Tibial nerve (tissue), 4 donors: ENCODE data around the gene KLHL9. TPM values are rescaled to one million over a fixed set of nuclear protein-coding genes. Genes with fewer than 3 reads are reported as not detected.
"Not testable (repeated sequence)": the region's sequence is repeated elsewhere in the genome, so short reads cannot be mapped to it uniquely, and the experiment has no call there.

Experiments
- DNase-seq, 2 donors: peaks; one replicate each; pipeline ENCODE4 v3.0.0-alpha.2; 2019; ENCODE audit warnings: low spot score in 2 of 2
- H3K27ac ChIP-seq, 4 donors: fragments of 200-600 bp; sonication (generic) in 3 of 4; one replicate each; pipeline ENCODE4 v1.5.1; 2017 to 2019; ENCODE audit warnings: mild to moderate bottlenecking in 1 of 4
- H3K27me3 ChIP-seq, 2 donors: fragments of 200-600 bp; sonication (generic) in 1 of 2; one replicate each; pipeline versions ENCODE4 v1.5.1 to v1.6.0; 2017 to 2019
- H3K36me3 ChIP-seq, 3 donors: fragments of 200-600 bp; sonication (generic); one replicate each; pipeline ENCODE4 v1.5.1; 2018 to 2019
- H3K4me1 ChIP-seq, 4 donors: fragments of 200-600 bp; sonication (generic) in 3 of 4; one replicate each; pipeline ENCODE4 v1.5.1; 2017 to 2019
- H3K4me3 ChIP-seq, 4 donors: fragments of 200-600 bp; sonication (generic) in 3 of 4; one replicate each; pipeline ENCODE4 v1.5.1; 2017 to 2019; ENCODE audit warnings: mild to moderate bottlenecking in 1 of 4, moderate library complexity in 1 of 4
- H3K9me3 ChIP-seq, 4 donors: fragments of 200-600 bp; sonication (generic) in 3 of 4; one replicate each; pipeline ENCODE4 v1.5.1; 2017 to 2019
- EP300 ChIP-seq, 2 donors: sonication (generic); formaldehyde crosslinking; IDR thresholded peaks; one replicate each; pipeline ENCODE4 v1.6.1; 2017; ENCODE audit warnings: antibody characterized with exemption in 2 of 2, mild to moderate bottlenecking in 1 of 2
- POLR2A ChIP-seq, 2 donors: fragments of 450-650 bp; IDR thresholded peaks; one replicate each; pipeline ENCODE4 v1.6.1; 2017; ENCODE audit warnings: antibody characterized with exemption in 2 of 2, mild to moderate bottlenecking in 2 of 2, moderate library complexity in 2 of 2
- WGBS, 2 donors: methylation state at CpG; one replicate each; pipeline ENCODE4 v1.1.5; 2018; 5-methylcytosine and 5-hydroxymethylcytosine counted together
- total RNA-seq, 4 donors: library from RNA; depleted of rRNA; stranded (reverse); fragments of >200 nt; gene quantifications; one replicate each; pipeline ENCODE4 v1.1.0, GENCODE V29; 2016
- TF ChIP-seq, protein P1 (sequence below), 5 experiments: fragments of 200-600 bp in 3 of 5; fragments of 450-650 bp in 2 of 5; sonication (generic) in 3 of 5; IDR thresholded peaks; one replicate each; pipeline ENCODE4 v1.5.1; 2016 to 2019; ENCODE audit warnings: antibody characterized with exemption in 5 of 5, mild to moderate bottlenecking in 3 of 5, moderate library complexity in 2 of 5

KLHL9 gene
- total RNA-seq, 4 donors from 2014 or later = 19.8 to 30.2 (median 25.7) TPM

DNA sequence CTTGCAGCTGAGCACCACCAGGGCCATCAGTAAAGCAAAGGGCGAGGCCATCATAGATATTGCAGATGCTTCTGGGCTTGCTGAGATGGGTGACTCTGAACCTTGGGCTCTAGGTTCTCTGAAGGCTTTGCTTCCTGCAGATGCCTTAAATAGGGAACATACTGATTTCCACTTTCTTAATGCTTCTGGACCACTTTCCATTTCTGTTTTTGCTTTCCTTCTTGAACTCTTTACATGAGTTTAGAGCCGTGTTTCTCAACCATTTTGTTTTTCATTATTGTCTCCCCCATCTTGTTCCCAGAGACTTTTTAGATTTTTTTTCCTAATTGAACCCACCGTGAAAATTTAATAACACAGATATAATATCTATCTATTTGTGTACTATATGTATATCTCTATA is 32.8 kb upstream of the KLHL9 start, which contains the start of gene IFNA13:
IFNA13 (minus strand) TSS at position 101 of the 400 bp plus-strand sequence; CDS start at position 54, 47 bp downstream.
- no peak for DNase-seq
- Histone ChIP-seq H3K4me1 (no peaks in the 10 kb centered on the region), H3K36me3 (no peaks in the 10 kb centered on the region), H3K27ac (no peak within 1 kb of the TSS), H3K4me3 (no peak within 1 kb of the TSS), H3K27me3 (no peaks in the 10 kb centered on the region), H3K9me3 (no peaks in the 10 kb centered on the region)
- no peak for TF ChIP-seq POLR2A (IDR thresholded peaks at IDR 0.05)
- TF ChIP-seq EP300 (IDR thresholded peaks at IDR 0.05) = no peak
- TF ChIP-seq, protein P1, sequence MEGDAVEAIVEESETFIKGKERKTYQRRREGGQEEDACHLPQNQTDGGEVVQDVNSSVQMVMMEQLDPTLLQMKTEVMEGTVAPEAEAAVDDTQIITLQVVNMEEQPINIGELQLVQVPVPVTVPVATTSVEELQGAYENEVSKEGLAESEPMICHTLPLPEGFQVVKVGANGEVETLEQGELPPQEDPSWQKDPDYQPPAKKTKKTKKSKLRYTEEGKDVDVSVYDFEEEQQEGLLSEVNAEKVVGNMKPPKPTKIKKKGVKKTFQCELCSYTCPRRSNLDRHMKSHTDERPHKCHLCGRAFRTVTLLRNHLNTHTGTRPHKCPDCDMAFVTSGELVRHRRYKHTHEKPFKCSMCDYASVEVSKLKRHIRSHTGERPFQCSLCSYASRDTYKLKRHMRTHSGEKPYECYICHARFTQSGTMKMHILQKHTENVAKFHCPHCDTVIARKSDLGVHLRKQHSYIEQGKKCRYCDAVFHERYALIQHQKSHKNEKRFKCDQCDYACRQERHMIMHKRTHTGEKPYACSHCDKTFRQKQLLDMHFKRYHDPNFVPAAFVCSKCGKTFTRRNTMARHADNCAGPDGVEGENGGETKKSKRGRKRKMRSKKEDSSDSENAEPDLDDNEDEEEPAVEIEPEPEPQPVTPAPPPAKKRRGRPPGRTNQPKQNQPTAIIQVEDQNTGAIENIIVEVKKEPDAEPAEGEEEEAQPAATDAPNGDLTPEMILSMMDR (IDR thresholded peaks at IDR 0.05) = no peak
- 87 to 89% methylated on average over 3 of the region's 3 CpGs for WGBS, 2 donors

DNA sequence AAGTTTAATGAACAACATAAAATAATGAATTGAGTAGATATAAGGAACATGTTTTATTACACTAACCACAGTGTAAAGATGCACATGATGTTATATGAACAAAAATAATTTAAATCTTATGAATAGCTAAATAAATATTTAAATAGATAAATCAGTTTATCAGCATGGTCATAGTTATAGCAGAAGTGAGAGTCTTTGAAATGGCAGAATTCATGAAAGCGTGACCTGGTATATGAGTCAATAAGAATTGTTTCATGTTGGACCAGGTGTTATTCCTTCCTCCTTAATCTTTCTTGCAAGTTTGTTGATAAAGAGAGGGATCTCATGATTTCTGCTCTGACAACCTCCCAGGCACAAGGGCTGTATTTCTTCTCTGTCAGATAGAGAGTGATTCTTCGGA is 32.0 kb upstream of the KLHL9 start:
- not testable (repeated sequence) for H3K9me3 ChIP-seq, H3K4me3 ChIP-seq, DNase-seq, H3K27ac ChIP-seq, H3K4me1 ChIP-seq, H3K36me3 ChIP-seq, H3K27me3 ChIP-seq
- 90 to 95% methylated on average over 1 to 2 of the region's 2 CpGs for WGBS, 2 donors

- 83 to 87% methylated on average over 8 of the region's 8 CpGs for WGBS, 2 donors
Observed at GRCh38 chr9:21362287-21362686, 27.1 kb upstream of the KLHL9 start.

DNA sequence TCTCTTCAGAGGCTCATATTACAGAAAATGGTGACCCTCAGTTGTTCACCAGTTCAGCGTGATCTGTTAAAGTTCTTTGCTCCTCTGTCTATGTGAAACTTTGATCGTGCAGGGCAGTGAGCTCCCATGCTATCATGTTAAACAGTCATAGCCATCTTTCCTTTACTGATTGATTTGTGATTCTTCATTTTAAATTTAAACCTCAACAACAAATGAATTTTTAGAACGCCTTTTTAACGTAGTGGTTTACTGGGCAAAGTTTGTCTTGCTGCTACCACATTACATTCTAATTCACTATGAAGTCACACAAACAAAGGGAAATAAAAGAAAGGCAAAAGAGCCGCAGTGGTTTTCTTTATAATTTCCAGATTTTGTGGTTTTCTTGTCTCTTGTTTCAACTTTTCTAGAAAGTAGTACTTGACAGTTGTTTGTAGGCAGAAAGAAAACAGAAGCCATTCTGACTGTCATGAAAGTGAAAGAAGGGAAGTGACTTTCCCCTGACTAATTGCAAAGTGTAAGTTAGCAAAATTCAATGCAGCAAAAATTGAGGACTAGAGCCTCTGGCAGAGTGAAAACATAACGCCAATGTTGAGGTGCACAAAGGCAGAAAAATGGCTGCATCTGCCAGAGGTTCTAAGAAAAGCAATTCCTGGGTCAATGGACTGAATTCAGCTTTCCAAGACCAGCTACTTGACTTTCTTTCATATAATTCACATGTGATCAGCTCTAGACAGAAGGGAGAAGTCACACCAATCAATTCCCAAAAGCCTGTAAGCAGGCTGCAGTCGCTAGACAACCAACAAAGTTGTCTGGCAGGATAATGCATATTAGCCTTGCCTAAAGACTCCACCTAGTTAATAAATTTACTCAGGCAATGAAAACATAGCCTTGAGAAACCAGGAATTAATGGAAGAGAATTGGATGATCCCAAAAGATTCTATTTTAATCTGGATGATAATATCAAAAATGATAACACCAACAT is 22.6 kb upstream of the KLHL9 start:
- H3K9me3 ChIP-seq = no peaks in the 10 kb centered on the region
- no peak overlapping the region for H3K27ac ChIP-seq
- 63 to 67% methylated on average over 7 of the region's 7 CpGs for WGBS, 2 donors
- no peaks in the 10 kb centered on the region for H3K4me1 ChIP-seq
- H3K27me3 ChIP-seq = no peaks in the 10 kb centered on the region
- DNase-seq = no peak
- TF ChIP-seq, protein P1 (IDR thresholded peaks at IDR 0.05) = no peak
- TF ChIP-seq POLR2A (IDR thresholded peaks at IDR 0.05) (no peak), EP300 (IDR thresholded peaks at IDR 0.05) (no peak)
- no peak overlapping the region for H3K4me3 ChIP-seq
- no peaks in the 10 kb centered on the region for H3K36me3 ChIP-seq

More at GRCh38 chr9:21362287-21362686, 27.1 kb upstream of the KLHL9 start:
- Histone ChIP-seq H3K4me3 (no peak overlapping the region), H3K36me3 (no peaks in the 10 kb centered on the region), H3K9me3 (no peaks in the 10 kb centered on the region), H3K27me3 (no peaks in the 10 kb centered on the region), H3K4me1 (no peaks in the 10 kb centered on the region), H3K27ac (no peak overlapping the region)
- TF ChIP-seq, protein P1 (IDR thresholded peaks at IDR 0.05) = no peak
- no peak for TF ChIP-seq POLR2A (IDR thresholded peaks at IDR 0.05)
- no peak for TF ChIP-seq EP300 (IDR thresholded peaks at IDR 0.05)
- DNase-seq = no peak

DNA sequence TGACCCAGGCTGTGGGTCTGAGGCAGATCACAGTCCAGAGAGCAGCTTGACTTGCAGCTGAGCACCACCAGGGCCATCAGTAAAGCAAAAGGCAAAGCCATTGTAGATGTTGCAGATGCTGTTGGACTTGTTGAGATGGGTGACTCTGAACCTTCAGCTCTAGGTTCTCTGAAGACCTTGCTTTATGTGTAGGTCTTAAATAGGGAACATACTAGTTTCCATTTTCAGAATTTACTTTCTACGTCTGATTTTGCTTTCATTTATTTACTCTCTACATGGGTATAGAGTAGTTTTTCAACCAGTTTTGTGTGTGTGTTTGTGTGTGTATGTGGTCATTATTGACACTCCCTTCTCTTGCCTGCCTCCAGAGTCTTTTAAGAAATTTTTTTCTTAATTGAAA is 15.6 kb upstream of the KLHL9 start, which contains the start of gene IFNA6:
IFNA6 (minus strand) TSS at position 101 of the 400 bp plus-strand sequence; CDS start at position 101, 0 bp downstream.
- TF ChIP-seq, protein P1 (IDR thresholded peaks at IDR 0.05) = no peak
- TF ChIP-seq EP300 (IDR thresholded peaks at IDR 0.05) (no peak), POLR2A (IDR thresholded peaks at IDR 0.05) (no peak)
- H3K27me3 ChIP-seq = no peaks in the 10 kb centered on the region
- H3K27ac ChIP-seq = no peak within 1 kb of the TSS
- H3K9me3 ChIP-seq = no peaks in the 10 kb centered on the region
- 84 to 91% methylated on average over 1 of the region's 1 CpG for WGBS, 2 donors
- no peak for DNase-seq
- no peaks in the 10 kb centered on the region for H3K36me3 ChIP-seq
- H3K4me1 ChIP-seq = no peaks in the 10 kb centered on the region
- no peak within 1 kb of the TSS for H3K4me3 ChIP-seq
